OCI-LY7 (cell line): ENCODE data around the gene DENND2D. TPM values are rescaled to one million over a fixed set of nuclear protein-coding genes. Genes with fewer than 3 reads are reported as not detected.

Source experiments
- BruUV-seq: library from RNA; stranded (reverse); fragments of 400-500 nt; replicated peaks from 2 replicates; lab custom pipeline; 2021; lab: Mats Ljungman, UMichigan
- CTCF ChIA-PET: fragments of 300-600 bp; sonication (Branson Sonifier 250); formaldehyde crosslinking; loops from one replicate; lab custom pipeline; 2022; ENCODE audit warnings: antibody characterized with exemption; ENCODE audit not compliant: unreplicated experiment; lab: Charles Lee
- POLR2A ChIA-PET: fragments of 300-600 bp; sonication (Branson Sonifier 250); formaldehyde crosslinking; loops from one replicate; lab custom pipeline; 2022; ENCODE audit warnings: antibody characterized with exemption; lab: Charles Lee
- DNase-seq: peaks from one replicate; pipeline ENCODE4 v3.0.0-alpha.2; 2015; ENCODE audit warnings: low spot score
- H2AFZ ChIP-seq: fragments of 200-600 bp; sonication (generic), shearing (Covaris generic); 2 replicates; pipeline ENCODE4 v1.6.1; 2014; ENCODE audit warnings: mild to moderate bottlenecking, antibody characterized with exemption, low read length, moderate library complexity
- H3K27ac ChIP-seq: fragments of 200-600 bp; sonication (generic); 2 replicates; pipeline ENCODE4 v1.5.1; 2014; ENCODE audit warnings: mixed run types, low read depth, mild to moderate bottlenecking, moderate library complexity, low read length, inconsistent platforms; ENCODE audit not compliant: poor library complexity, severe bottlenecking
- H3K36me3 ChIP-seq: fragments of 200-600 bp; sonication (generic); 2 replicates; pipeline ENCODE4 v1.6.1; 2014; ENCODE audit warnings: mild to moderate bottlenecking, antibody characterized with exemption, low read length, moderate library complexity, mixed read lengths; ENCODE audit not compliant: insufficient read depth
- H3K4me1 ChIP-seq: fragments of 200-600 bp; sonication (generic); 2 replicates; pipeline ENCODE4 v1.5.1; 2014; ENCODE audit warnings: mild to moderate bottlenecking, low read length; ENCODE audit not compliant: insufficient read depth, poor library complexity, severe bottlenecking
- H3K4me2 ChIP-seq: fragments of 200-600 bp; sonication (generic); 2 replicates; pipeline ENCODE4 v1.6.1; 2014; ENCODE audit warnings: mild to moderate bottlenecking, low read length
- H3K4me3 ChIP-seq: fragments of 200-600 bp; sonication (generic); 2 replicates; pipeline ENCODE4 v1.5.1; 2014; ENCODE audit warnings: mild to moderate bottlenecking, low read depth, low read length; ENCODE audit not compliant: poor library complexity, severe bottlenecking
- H3K79me2 ChIP-seq: fragments of 200-600 bp; sonication (generic); 2 replicates; pipeline ENCODE4 v1.6.1; 2016; ENCODE audit warnings: low read depth, mild to moderate bottlenecking, low read length, moderate library complexity, mixed read lengths; ENCODE audit not compliant: insufficient read depth
- H3K9me2 ChIP-seq: fragments of 200-600 bp; sonication (generic); 2 replicates; pipeline ENCODE4 v1.6.1; 2016; ENCODE audit warnings: mild to moderate bottlenecking, low read length, mixed read lengths; ENCODE audit not compliant: insufficient read depth
- H3K9me3 ChIP-seq: fragments of 200-600 bp; sonication (generic); 2 replicates; pipeline ENCODE4 v1.6.1; 2014; ENCODE audit warnings: mild to moderate bottlenecking, mixed run types, low read length, mixed read lengths
- H4K20me1 ChIP-seq: fragments of 200-600 bp; sonication (generic); 2 replicates; pipeline ENCODE4 v1.6.1; 2014; ENCODE audit warnings: mild to moderate bottlenecking, antibody characterized with exemption, low read length, moderate library complexity, mixed read lengths; ENCODE audit not compliant: insufficient read depth
- CTCF ChIP-seq: fragments of 200-600 bp; sonication (generic); conservative IDR thresholded peaks from 2 replicates; pipeline ENCODE4 v1.5.1; 2014; ENCODE audit warnings: mild to moderate bottlenecking, antibody characterized with exemption, low read length, moderate library complexity, mixed read lengths
- EZH2phosphoT487 ChIP-seq: fragments of 200-600 bp; sonication (generic); IDR thresholded peaks from 2 replicates; pipeline ENCODE4 v1.6.1; 2018; ENCODE audit warnings: low read depth, borderline replicate concordance, mild to moderate bottlenecking, mixed run types, antibody characterized with exemption, low read length, moderate library complexity, mixed read lengths
- intact Hi-C: fragments of 100-400 bp; cut with micrococcal nuclease; formaldehyde crosslinking; loops from one replicate; pipeline ENCODE4 v1.10.0; 2022; ENCODE audit not compliant: unreplicated experiment
- total RNA-seq, 2 experiments: library from RNA; depleted of rRNA in 1 of 2; stranded (reverse); fragments of >200 nt in 1 of 2; shearing (Covaris generic) in 1 of 2; gene quantifications; 2 replicates each; pipeline ENCODE4 v1.2.3, GENCODE V29; 2014 to 2022

The DENND2D gene
- total RNA-seq, 2 experiments from 2014 or later: 9.8 to 39.9 TPM

- H3K4me2 ChIP-seq: no peak overlapping the region
Observed at GRCh38 chr1:111161843-111162487, 38.5 kb downstream of the DENND2D start.

GRCh38 chr1:111157431-111157830, 43.0 kb downstream of the DENND2D start:
- CTCF ChIA-PET: no interaction called here
- peaks cover 20% of the 10 kb centered on the region; the same call in 1 of the 2 replicates for H3K9me3 ChIP-seq
- no peak overlapping the region for H3K4me3 ChIP-seq
- no peak overlapping the region for H3K4me2 ChIP-seq
- H3K79me2 ChIP-seq: peaks cover 99% of the 10 kb centered on the region
- DNase-seq: no peak
- no peaks in the 10 kb centered on the region for H4K20me1 ChIP-seq
- peaks cover 95% of the 10 kb centered on the region for H3K36me3 ChIP-seq
- intact Hi-C loops: no loop called here
- no peaks in the 10 kb centered on the region for H3K9me2 ChIP-seq
- H2AFZ ChIP-seq: no peak overlapping the region
- peaks cover 16% of the 10 kb centered on the region for H3K4me1 ChIP-seq
- POLR2A ChIA-PET: interaction anchor here (0.6 to 1.9 kb wide), 5 partner anchors 8 to 155 kb away, joined by 3 to 6 read pairs (median 3); no protein-coding TSS in a partner anchor
- BruUV-seq: no TSS peak
- H3K27ac ChIP-seq: no peak overlapping the region
- TF ChIP-seq EZH2phosphoT487 (no peak), CTCF (no peak)

More at GRCh38 chr1:111161843-111162487, 38.5 kb downstream of the DENND2D start:
- Histone ChIP-seq H3K9me2 (no peaks in the 10 kb centered on the region), H3K4me3 (no peak overlapping the region), H4K20me1 (no peaks in the 10 kb centered on the region), H3K27ac (no peak overlapping the region), H3K9me3 (no peaks in the 10 kb centered on the region), H2AFZ (no peak overlapping the region), H3K4me1 (peaks cover 10% of the 10 kb centered on the region), H3K79me2 (peaks cover 83% of the 10 kb centered on the region), H3K36me3 (peaks cover 89% of the 10 kb centered on the region)
- DNase-seq: no peak
- TF ChIP-seq EZH2phosphoT487: no peak
- TF ChIP-seq CTCF: no peak
- intact Hi-C loops: no loop called here
- ChIA-PET CTCF (no interaction called here), POLR2A (interaction anchor here (0.6 to 1.0 kb wide), 4 partner anchors 12 to 33 kb away, joined by 3 read pairs; no protein-coding TSS in a partner anchor)
- BruUV-seq: no TSS peak
